Measurements from ENCODE around the gene RNF34.
"Not testable (repeated sequence)": the region's sequence is repeated elsewhere in the genome, so short reads cannot be mapped to it uniquely, and the experiment has no call there.

Gene RNF34

GRCh38 chr12:121399391-121400331, at the start of gene RNF34:
Gene RNF34, plus strand, starts transcription at chr12:121400118. Its CDS starts 95 bp downstream, at chr12:121400213.
- DNase-seq (ENCODE audit: low read depth), result peak; percentile 98

- DNase-seq (ENCODE audit: low read depth), result peak; percentile 99
Measured at GRCh38 chr12:121351820-121352681, 47.9 kb upstream of the RNF34 start, which contains the start of gene ANAPC5. Gene ANAPC5, minus strand, starts transcription at chr12:121352411. Its CDS starts 71 bp downstream, at chr12:121352340.

- no peak for DNase-seq (ENCODE audit: low read depth)
Measured at GRCh38 chr12:121352682-121353018, 47.3 kb upstream of the RNF34 start.

GRCh38 chr12:121355818-121356217, 44.1 kb upstream of the RNF34 start:
- no peak for DNase-seq (ENCODE audit: low read depth)

GRCh38 chr12:121356657-121357056, 43.3 kb upstream of the RNF34 start:
- no peak for DNase-seq (ENCODE audit: low read depth)

GRCh38 chr12:121357331-121357730, 42.6 kb upstream of the RNF34 start:
- DNase-seq (ENCODE audit: low read depth), result no peak

GRCh38 chr12:121358073-121358472, 41.8 kb upstream of the RNF34 start:
- DNase-seq (ENCODE audit: low read depth), result no peak

GRCh38 chr12:121364683-121365121, 35.2 kb upstream of the RNF34 start:
- peak; percentile 67 for DNase-seq (ENCODE audit: low read depth)

GRCh38 chr12:121365416-121366062, 34.4 kb upstream of the RNF34 start:
- DNase-seq (ENCODE audit: low read depth), result peak; percentile 6

- no peak for DNase-seq (ENCODE audit: low read depth)
Measured at GRCh38 chr12:121366063-121366459, 33.9 kb upstream of the RNF34 start.

- DNase-seq (ENCODE audit: low read depth), result no peak
Measured at GRCh38 chr12:121371404-121371803, 28.5 kb upstream of the RNF34 start.

- no peak for DNase-seq (ENCODE audit: low read depth)
Measured at GRCh38 chr12:121373755-121374154, 26.2 kb upstream of the RNF34 start.

- not testable (repeated sequence) for DNase-seq (ENCODE audit: low read depth)
Measured at GRCh38 chr12:121374336-121374735, 25.6 kb upstream of the RNF34 start.

GRCh38 chr12:121374945-121375584, 24.9 kb upstream of the RNF34 start:
- not testable (repeated sequence) for DNase-seq (ENCODE audit: low read depth)

GRCh38 chr12:121376754-121377697, 22.9 kb upstream of the RNF34 start:
- no peak for DNase-seq (ENCODE audit: low read depth)

GRCh38 chr12:121378736-121379135, 21.2 kb upstream of the RNF34 start:
- no peak for DNase-seq (ENCODE audit: low read depth)

- no peak for DNase-seq (ENCODE audit: low read depth)
Measured at GRCh38 chr12:121379945-121380344, 20.0 kb upstream of the RNF34 start.

GRCh38 chr12:121383601-121384021, 16.3 kb upstream of the RNF34 start:
- no peak for DNase-seq (ENCODE audit: low read depth)

- not testable (repeated sequence) for DNase-seq (ENCODE audit: low read depth)
Measured at GRCh38 chr12:121384891-121385290, 15.0 kb upstream of the RNF34 start.

GRCh38 chr12:121388421-121388981, 11.4 kb upstream of the RNF34 start:
- DNase-seq (ENCODE audit: low read depth), result no peak
